GM12878 (cell line): ENCODE results near the gene APOBEC3H. TPM values are rescaled to one million over a fixed set of nuclear protein-coding genes. Genes with fewer than 3 reads are reported as not detected.

Experiments
- ATAC-seq: fragments of 200-7000 bp; cut with Tn5 transposase; 3 replicates; pipeline ENCODE4 v1.9.1; 2020; ENCODE audit warnings: mild to moderate bottlenecking, moderate library complexity
- BruUV-seq: library from RNA; stranded (reverse); fragments of 400-500 nt; replicated peaks from 2 replicates; lab custom pipeline; 2021; lab: Mats Ljungman, UMichigan
- CTCF ChIA-PET: fragments of 300-600 bp; sonication (Branson Sonifier 250); formaldehyde crosslinking; extraction: SDS; loops from one replicate; lab custom pipeline; 2021; ENCODE audit warnings: inconsistent platforms; lab: Yijun Ruan, JAX
- POLR2A ChIA-PET: fragments of 350-600 bp; formaldehyde crosslinking; extraction: SDS; loops from one replicate; lab custom pipeline; 2021; ENCODE audit warnings: inconsistent platforms; lab: Charles Lee
- RAD21 ChIA-PET: fragments of 300-600 bp; sonication (Branson Sonifier 250); formaldehyde crosslinking; loops from one replicate; lab custom pipeline; 2023; ENCODE audit warnings: antibody characterized with exemption; ENCODE audit not compliant: unreplicated experiment; lab: Charles Lee
- SMC1A ChIA-PET: fragments of 300-600 bp; sonication (Branson Sonifier 250); formaldehyde crosslinking; loops from one replicate; lab custom pipeline; 2023; ENCODE audit not compliant: unreplicated experiment, uncharacterized antibody; lab: Charles Lee
- DNase-seq: peaks from one replicate; pipeline ENCODE4 v3.0.0-alpha.2; 2011; ENCODE audit warnings: low read depth, low spot score
- FAIRE-seq: peaks from 3 replicates; lab custom pipeline; 2011; peaks lifted over from hg19 to GRCh38; lab: Jason Lieb, UNC
- H2AFZ ChIP-seq: 2 replicates; pipeline ENCODE4 v1.6.0; 2011; ENCODE audit warnings: low read depth, low read length, control low read depth; ENCODE audit not compliant: control insufficient read depth
- H3K27ac ChIP-seq: 2 replicates; pipeline ENCODE4 v1.5.1; 2011; ENCODE audit warnings: control low read depth; ENCODE audit not compliant: control insufficient read depth, insufficient read depth
- H3K27me3 ChIP-seq, 2 experiments: replicated peaks in 1 of 2; 2 replicates each; pipeline versions ENCODE4 v1.6.0 to v1.6.1; 2011; ENCODE audit warnings: low read length in 1 of 2; ENCODE audit not compliant: control insufficient read depth in 2 of 2, insufficient read depth in 2 of 2
- H3K36me3 ChIP-seq, 2 experiments: 2 replicates each; pipeline ENCODE4 v1.5.1; 2011; ENCODE audit warnings: low read length in 1 of 2; ENCODE audit not compliant: control insufficient read depth in 2 of 2, insufficient read depth in 2 of 2
- H3K4me1 ChIP-seq: 2 replicates; pipeline ENCODE4 v1.6.1; 2011; ENCODE audit warnings: mild to moderate bottlenecking, low read length, moderate library complexity, mixed read lengths; ENCODE audit not compliant: control insufficient read depth, insufficient read depth
- H3K4me2 ChIP-seq: 2 replicates; pipeline ENCODE4 v1.6.0; 2011; ENCODE audit warnings: control low read depth; ENCODE audit not compliant: control insufficient read depth, insufficient read depth
- H3K4me3 ChIP-seq: fragments of 200-600 bp; sonication (generic); 2 replicates; pipeline ENCODE4 v1.5.1; 2016
- H3K79me2 ChIP-seq: 2 replicates; pipeline ENCODE4 v1.6.0; 2011; ENCODE audit warnings: low read length; ENCODE audit not compliant: control insufficient read depth, insufficient read depth
- H3K9ac ChIP-seq: 2 replicates; pipeline ENCODE4 v1.8.0; 2011; ENCODE audit warnings: low read length, control low read depth, mixed read lengths; ENCODE audit not compliant: control insufficient read depth, insufficient read depth
- H3K9me3 ChIP-seq: replicated peaks from 3 replicates; pipeline ENCODE4 v1.5.1; 2011; ENCODE audit warnings: mild to moderate bottlenecking, low read length; ENCODE audit not compliant: control insufficient read depth, insufficient read depth
- H4K20me1 ChIP-seq: 2 replicates; pipeline ENCODE4 v1.6.0; 2011; ENCODE audit not compliant: control insufficient read depth, insufficient read depth
- BACH1 ChIP-seq: fragments of 450-650 bp; IDR thresholded peaks from 2 replicates; pipeline ENCODE4 v1.6.1; 2017; ENCODE audit warnings: mild to moderate bottlenecking, borderline replicate concordance
- EED ChIP-seq: sonication (generic); IDR thresholded peaks from 2 replicates; pipeline ENCODE4 v1.6.1; 2016; ENCODE audit warnings: antibody characterized with exemption, low read depth
- EP300 ChIP-seq, 2 experiments: fragments of 150-350 bp in 1 of 2; IDR thresholded peaks; 2 replicates each; pipeline ENCODE4 v1.6.1; 2011 to 2012; ENCODE audit warnings: low read depth in 2 of 2, low read length in 2 of 2, borderline replicate concordance in 1 of 2, improper control_type of control experiment in 1 of 2, inconsistent platforms in 1 of 2; ENCODE audit not compliant: control insufficient read depth in 1 of 2
- FOS ChIP-seq: IDR thresholded peaks from 3 replicates; pipeline ENCODE4 v1.6.1; 2011; ENCODE audit warnings: borderline replicate concordance; ENCODE audit not compliant: insufficient read length; ENCODE audit errors: extremely low read depth
- FOXK2 ChIP-seq: fragments of 450-650 bp; IDR thresholded peaks from 2 replicates; pipeline ENCODE4 v1.6.1; 2017; ENCODE audit warnings: mild to moderate bottlenecking, moderate library complexity
- GATAD2B ChIP-seq: fragments of 450-650 bp; conservative IDR thresholded peaks from 2 replicates; pipeline ENCODE4 v1.6.1; 2017; ENCODE audit warnings: low read depth, mild to moderate bottlenecking, moderate library complexity
- IKZF2 ChIP-seq, 2 experiments: fragments of 450-650 bp; IDR thresholded peaks; 2 replicates each; pipeline ENCODE4 v1.6.1; 2017; ENCODE audit warnings: mild to moderate bottlenecking in 2 of 2, moderate library complexity in 2 of 2
- NBN ChIP-seq: fragments of 450-650 bp; IDR thresholded peaks from 2 replicates; pipeline ENCODE4 v1.6.1; 2016
- RAD21 ChIP-seq: IDR thresholded peaks from 2 replicates; pipeline ENCODE4 v1.6.1; 2011; ENCODE audit warnings: mild to moderate bottlenecking, low read depth, low read length, moderate library complexity; ENCODE audit not compliant: insufficient read depth
- SIX5 ChIP-seq: IDR thresholded peaks from 2 replicates; pipeline ENCODE4 v1.6.1; 2011; ENCODE audit warnings: mild to moderate bottlenecking, low read depth, low read length, moderate library complexity; ENCODE audit not compliant: severe bottlenecking
- SP1 ChIP-seq: IDR thresholded peaks from one replicate; pipeline ENCODE4 v1.6.1; 2011; ENCODE audit warnings: low read depth, low read length
- WGBS: methylation state at CpG from one replicate; pipeline ENCODE4 v1.1.6; 2016; ENCODE audit warnings: low lambda C conversion rate; ENCODE audit not compliant: insufficient replicate concordance, insufficient coverage; ENCODE audit errors: missing lambda C conversion rate; 5-methylcytosine and 5-hydroxymethylcytosine counted together
- in situ Hi-C: fragments of 300-500 bp; cut with MboI; formaldehyde crosslinking; loops from 9 replicates; pipeline ENCODE4 v1.14.3; 2018; ENCODE audit warnings: mixed read lengths
- intact Hi-C: fragments of 100-400 bp; cut with micrococcal nuclease; formaldehyde crosslinking; loops from one replicate; pipeline ENCODE4 v1.14.2; 2022; ENCODE audit not compliant: unreplicated experiment
- polyA plus RNA-seq, 11 experiments: library from polyadenylated mRNA; depleted of rRNA in 4 of 11; unstranded in 6 of 11; stranded (reverse) in 5 of 11; fragments of >200 nt; fragmentation: Nextera tagmentation in 4 of 11; fragmentation: Illumina TruSeq in 1 of 11; extraction: Ambion mirVana in 4 of 11; extraction: Trizol in 1 of 11; gene quantifications; 1 replicate in 1 of 11; 2 replicates in 10 of 11; pipeline versions ENCODE4 v1.2.1 to v1.2.3, GENCODE V29; 2011 to 2016; ENCODE audit warnings: inconsistent platforms in 2 of 11, missing spikeins in 2 of 11, low read depth in 1 of 11
- total RNA-seq, 4 experiments: library from RNA; depleted of rRNA in 3 of 4; stranded (reverse); fragments of >200 nt in 3 of 4; fragmentation: Illumina TruSeq in 1 of 4; extraction: Trizol in 1 of 4; gene quantifications; 2 replicates each; pipeline versions ENCODE4 v1.2.1 to v1.2.3, GENCODE V29; 2013 to 2021
- TF ChIP-seq, protein P1 (sequence below): fragments of 450-650 bp; IDR thresholded peaks from 2 replicates; pipeline ENCODE4 v1.6.1; 2016; ENCODE audit warnings: mild to moderate bottlenecking
- TF ChIP-seq, protein P2 (sequence below): IDR thresholded peaks from 2 replicates; pipeline ENCODE4 v1.6.1; 2012; ENCODE audit warnings: mild to moderate bottlenecking, low read depth, low read length
- TF ChIP-seq, protein P3 (sequence below): fragments of 450-650 bp; IDR thresholded peaks from 2 replicates; pipeline ENCODE4 v1.6.1; 2017; ENCODE audit warnings: low read depth, mild to moderate bottlenecking, moderate library complexity

Gene APOBEC3H
- total and polyA plus RNA-seq, 10 of the 15 experiments (the other 5 are each of a cell fraction or from before 2014, with no cell fraction given), result 7.5 to 23.0 (median 14.8) TPM

GRCh38 chr22:39148727-39149535, 51.9 kb downstream of the APOBEC3H start:
- Histone ChIP-seq H3K4me2 (peak overlapping the region; percentile 96), H3K27me3 (peaks cover 3 to 8% of the 10 kb centered on the region in 2 experiments), H3K79me2 (peaks cover 46% of the 10 kb centered on the region), H3K9ac (peak overlapping the region; percentile 81), H3K4me1 (peaks cover 55% of the 10 kb centered on the region), H3K27ac (peak overlapping the region; percentile 97), H4K20me1 (no peaks in the 10 kb centered on the region), H2AFZ (peak overlapping the region; percentile 37), H3K9me3 (no peaks in the 10 kb centered on the region), H3K36me3 (no peaks in the 10 kb centered on the region; a peak in 1 of 4 replicates), H3K4me3 (peak overlapping the region; percentile 67)
- CTCF ChIA-PET, result interaction anchor here (0.5 to 3.7 kb wide), 20 partner anchors 14 to 397 kb away, joined by 3 to 18 read pairs (median 4); partner anchors contain the start of genes MIEF1 and TAB1
- in situ Hi-C loops, result no loop called here
- ATAC-seq, result peak; percentile 75
- RAD21 ChIA-PET, result interaction anchor here (0.8 to 6.4 kb wide), 19 partner anchors 13 to 380 kb away, joined by 3 to 32 read pairs (median 6); partner anchors contain the start of genes APOBEC3H, ATF4 and RPL3
- POLR2A ChIA-PET, result interaction anchor here (0.6 to 2.9 kb wide), 24 partner anchors 13 to 895 kb away, joined by 3 to 23 read pairs (median 5); partner anchors contain the start of genes APOBEC3B, APOBEC3C, APOBEC3D and APOBEC3H
- intact Hi-C loops, result no loop called here
- DNase-seq, result peak; percentile 69
- FAIRE-seq, result peak; percentile 62
- TSS peak; percentile 18 for BruUV-seq
- WGBS, result 20% methylated on average over 9 of the region's 9 CpGs
- SMC1A ChIA-PET, result interaction anchor here (0.6 to 2.3 kb wide), 19 partner anchors 14 to 380 kb away, joined by 3 to 11 read pairs (median 4); no protein-coding TSS in a partner anchor
- TF ChIP-seq BACH1 (peak; percentile 10; the same call in 1 of the 2 replicates), SIX5 (no peak), SP1 (peak; percentile 61), RAD21 (no peak), EED (peak; percentile 43; the same call in 1 of the 2 replicates), EP300 (IDR thresholded peaks at IDR 0.05; ENCODE audit: borderline replicate concordance in 1 of 2, control insufficient read depth in 1 of 2, low read depth in 2 of 2, low read length in 2 of 2) (peak in 1 of 2 experiments; percentile 69; a peak in 2 of 4 replicates), GATAD2B (peak; percentile 63), FOS (no peak), FOXK2 (no peak), NBN (peak; percentile 83), IKZF2 (IDR thresholded peaks at IDR 0.05) (peak in 1 of 2 experiments; percentile 67; a peak in 2 of 4 replicates)
- TF ChIP-seq, protein P1, sequence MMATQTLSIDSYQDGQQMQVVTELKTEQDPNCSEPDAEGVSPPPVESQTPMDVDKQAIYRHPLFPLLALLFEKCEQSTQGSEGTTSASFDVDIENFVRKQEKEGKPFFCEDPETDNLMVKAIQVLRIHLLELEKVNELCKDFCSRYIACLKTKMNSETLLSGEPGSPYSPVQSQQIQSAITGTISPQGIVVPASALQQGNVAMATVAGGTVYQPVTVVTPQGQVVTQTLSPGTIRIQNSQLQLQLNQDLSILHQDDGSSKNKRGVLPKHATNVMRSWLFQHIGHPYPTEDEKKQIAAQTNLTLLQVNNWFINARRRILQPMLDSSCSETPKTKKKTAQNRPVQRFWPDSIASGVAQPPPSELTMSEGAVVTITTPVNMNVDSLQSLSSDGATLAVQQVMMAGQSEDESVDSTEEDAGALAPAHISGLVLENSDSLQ, result no peak; the same call in 1 of the 2 replicates
- TF ChIP-seq, protein P2, sequence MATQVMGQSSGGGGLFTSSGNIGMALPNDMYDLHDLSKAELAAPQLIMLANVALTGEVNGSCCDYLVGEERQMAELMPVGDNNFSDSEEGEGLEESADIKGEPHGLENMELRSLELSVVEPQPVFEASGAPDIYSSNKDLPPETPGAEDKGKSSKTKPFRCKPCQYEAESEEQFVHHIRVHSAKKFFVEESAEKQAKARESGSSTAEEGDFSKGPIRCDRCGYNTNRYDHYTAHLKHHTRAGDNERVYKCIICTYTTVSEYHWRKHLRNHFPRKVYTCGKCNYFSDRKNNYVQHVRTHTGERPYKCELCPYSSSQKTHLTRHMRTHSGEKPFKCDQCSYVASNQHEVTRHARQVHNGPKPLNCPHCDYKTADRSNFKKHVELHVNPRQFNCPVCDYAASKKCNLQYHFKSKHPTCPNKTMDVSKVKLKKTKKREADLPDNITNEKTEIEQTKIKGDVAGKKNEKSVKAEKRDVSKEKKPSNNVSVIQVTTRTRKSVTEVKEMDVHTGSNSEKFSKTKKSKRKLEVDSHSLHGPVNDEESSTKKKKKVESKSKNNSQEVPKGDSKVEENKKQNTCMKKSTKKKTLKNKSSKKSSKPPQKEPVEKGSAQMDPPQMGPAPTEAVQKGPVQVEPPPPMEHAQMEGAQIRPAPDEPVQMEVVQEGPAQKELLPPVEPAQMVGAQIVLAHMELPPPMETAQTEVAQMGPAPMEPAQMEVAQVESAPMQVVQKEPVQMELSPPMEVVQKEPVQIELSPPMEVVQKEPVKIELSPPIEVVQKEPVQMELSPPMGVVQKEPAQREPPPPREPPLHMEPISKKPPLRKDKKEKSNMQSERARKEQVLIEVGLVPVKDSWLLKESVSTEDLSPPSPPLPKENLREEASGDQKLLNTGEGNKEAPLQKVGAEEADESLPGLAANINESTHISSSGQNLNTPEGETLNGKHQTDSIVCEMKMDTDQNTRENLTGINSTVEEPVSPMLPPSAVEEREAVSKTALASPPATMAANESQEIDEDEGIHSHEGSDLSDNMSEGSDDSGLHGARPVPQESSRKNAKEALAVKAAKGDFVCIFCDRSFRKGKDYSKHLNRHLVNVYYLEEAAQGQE, result no peak
- TF ChIP-seq, protein P3, sequence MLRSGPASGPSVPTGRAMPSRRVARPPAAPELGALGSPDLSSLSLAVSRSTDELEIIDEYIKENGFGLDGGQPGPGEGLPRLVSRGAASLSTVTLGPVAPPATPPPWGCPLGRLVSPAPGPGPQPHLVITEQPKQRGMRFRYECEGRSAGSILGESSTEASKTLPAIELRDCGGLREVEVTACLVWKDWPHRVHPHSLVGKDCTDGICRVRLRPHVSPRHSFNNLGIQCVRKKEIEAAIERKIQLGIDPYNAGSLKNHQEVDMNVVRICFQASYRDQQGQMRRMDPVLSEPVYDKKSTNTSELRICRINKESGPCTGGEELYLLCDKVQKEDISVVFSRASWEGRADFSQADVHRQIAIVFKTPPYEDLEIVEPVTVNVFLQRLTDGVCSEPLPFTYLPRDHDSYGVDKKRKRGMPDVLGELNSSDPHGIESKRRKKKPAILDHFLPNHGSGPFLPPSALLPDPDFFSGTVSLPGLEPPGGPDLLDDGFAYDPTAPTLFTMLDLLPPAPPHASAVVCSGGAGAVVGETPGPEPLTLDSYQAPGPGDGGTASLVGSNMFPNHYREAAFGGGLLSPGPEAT, result peak; percentile 97
